T47D (cell line): ENCODE results near the gene SERHL2.
"Not testable (repeated sequence)": the region's sequence is repeated elsewhere in the genome, so short reads cannot be mapped to it uniquely, and the experiment has no call there.

Experiments used
- DNase-seq, 2 experiments: peaks; one replicate each; pipeline versions ENCODE4 v3.0.0 to v3.0.0-alpha.2; 2011 to 2012; ENCODE audit warnings: low read depth in 1 of 2, low spot score in 1 of 2
- JUND ChIP-seq: IDR thresholded peaks from 2 replicates; pipeline ENCODE4 v1.6.1; 2012; ENCODE audit warnings: low read depth
- in situ Hi-C: cut with HindIII; loops from 2 replicates; pipeline ENCODE4 v1.10.0; 2016; ENCODE audit warnings: low sequenced_read_pairs, low pct_unique_long_range_greater_than_20kb

Gene SERHL2, protein sequence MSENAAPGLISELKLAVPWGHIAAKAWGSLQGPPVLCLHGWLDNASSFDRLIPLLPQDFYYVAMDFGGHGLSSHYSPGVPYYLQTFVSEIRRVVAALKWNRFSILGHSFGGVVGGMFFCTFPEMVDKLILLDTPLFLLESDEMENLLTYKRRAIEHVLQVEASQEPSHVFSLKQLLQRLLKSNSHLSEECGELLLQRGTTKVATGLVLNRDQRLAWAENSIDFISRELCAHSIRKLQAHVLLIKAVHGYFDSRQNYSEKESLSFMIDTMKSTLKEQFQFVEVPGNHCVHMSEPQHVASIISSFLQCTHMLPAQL

DNA sequence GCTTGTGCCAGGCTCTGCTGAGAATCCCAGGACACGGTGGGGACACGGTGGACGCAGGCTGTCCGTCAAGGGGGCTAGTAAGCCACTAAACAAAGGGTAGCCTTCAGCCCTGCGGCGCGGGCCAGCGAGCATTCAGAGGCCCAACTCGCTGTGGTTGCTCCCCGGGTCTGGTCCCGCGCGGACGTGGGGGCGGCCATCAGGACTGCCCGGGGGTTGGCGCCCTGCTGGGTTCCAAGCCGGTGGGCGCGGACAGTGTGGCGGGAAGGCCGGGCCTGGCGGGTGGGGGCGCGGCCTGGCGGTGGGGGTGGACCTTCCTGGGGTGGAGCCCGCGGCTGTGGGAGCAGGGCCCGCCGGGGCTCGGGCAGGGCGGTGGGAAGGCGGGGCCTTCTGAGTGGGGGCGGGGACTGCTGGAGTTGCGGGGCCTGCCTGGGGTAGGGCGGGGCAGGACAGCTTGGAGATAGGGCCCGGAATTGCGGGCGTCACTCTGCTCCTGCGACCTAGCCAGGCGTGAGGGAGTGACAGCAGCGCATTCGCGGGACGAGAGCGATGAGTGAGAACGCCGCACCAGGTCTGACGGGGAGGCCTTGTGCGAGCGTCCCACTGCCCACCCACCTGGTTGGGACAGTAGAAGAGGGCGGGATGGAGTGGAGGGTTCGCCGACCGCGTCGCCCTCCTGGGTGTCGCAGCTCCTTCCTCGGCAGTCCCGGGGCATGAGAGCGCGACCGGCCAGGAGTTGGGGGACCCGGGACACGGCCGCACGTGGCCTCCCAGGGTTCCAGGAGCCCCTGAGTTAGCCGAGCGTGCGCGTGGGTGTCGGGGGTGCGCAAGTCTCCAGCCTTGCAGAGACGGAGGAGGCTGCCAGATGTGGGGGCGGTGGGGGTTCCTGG is at the start of gene SERHL2:
Gene SERHL2 (plus strand): TSS at position 482 of the 887 bp plus-strand sequence. CDS start 65 bp downstream, at position 547.
- DNase-seq: peak; percentile 59 to 71
- in situ Hi-C loops: no loop called here
- no peak for TF ChIP-seq JUND

DNA sequence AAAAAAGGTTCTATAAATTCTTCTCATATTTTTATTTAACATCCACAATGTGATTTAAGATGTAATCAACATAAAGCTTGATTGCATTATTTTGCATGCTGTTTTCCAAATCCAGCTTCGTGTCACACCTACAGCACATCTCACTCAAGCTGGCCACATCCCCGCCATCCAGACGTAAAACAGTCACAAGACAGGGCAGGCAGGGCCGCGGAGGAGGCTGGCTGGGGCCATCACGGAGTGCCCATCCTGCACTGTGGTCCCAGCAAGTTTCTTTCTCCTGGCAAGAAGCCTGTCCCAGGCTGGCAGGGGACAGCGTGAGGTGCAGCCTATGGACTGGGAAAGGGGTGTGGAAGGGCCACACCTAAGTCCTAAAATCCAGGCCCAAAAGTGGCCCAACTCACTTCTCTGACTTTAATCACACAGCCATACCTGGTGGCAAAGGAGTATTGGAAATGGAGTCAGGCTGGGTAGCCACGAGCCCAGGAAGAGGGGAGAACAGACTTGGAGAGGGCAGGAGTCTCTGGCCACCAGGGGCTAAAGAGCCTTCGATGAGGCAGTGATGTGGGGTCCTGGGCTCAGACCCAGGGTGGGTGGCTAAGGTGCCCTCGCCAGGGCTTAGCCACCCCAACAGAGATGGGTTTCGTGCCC is 45.3 kb upstream of the SERHL2 start:
- DNase-seq, in situ Hi-C loops: not testable (repeated sequence)

DNA sequence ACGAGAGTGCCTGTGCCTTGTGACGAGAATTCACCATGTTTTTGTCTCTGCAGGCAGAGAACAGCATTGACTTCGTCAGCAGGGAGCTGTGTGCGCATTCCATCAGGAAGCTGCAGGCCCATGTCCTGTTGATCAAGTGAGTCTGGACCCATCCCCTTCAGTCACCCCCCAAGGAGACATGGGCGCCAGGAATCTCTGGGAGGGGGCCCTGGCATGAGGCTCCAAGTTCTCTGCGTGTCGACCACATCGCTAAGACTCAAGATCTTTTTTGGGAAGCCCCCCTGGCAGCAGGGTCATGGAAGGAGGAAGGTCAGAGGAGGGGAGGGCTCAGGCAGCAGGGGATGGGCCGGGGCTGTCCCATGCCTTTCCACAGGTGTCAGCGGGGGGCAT is 44.8 kb upstream of the SERHL2 start:
- DNase-seq, in situ Hi-C loops: not testable (repeated sequence)

DNA sequence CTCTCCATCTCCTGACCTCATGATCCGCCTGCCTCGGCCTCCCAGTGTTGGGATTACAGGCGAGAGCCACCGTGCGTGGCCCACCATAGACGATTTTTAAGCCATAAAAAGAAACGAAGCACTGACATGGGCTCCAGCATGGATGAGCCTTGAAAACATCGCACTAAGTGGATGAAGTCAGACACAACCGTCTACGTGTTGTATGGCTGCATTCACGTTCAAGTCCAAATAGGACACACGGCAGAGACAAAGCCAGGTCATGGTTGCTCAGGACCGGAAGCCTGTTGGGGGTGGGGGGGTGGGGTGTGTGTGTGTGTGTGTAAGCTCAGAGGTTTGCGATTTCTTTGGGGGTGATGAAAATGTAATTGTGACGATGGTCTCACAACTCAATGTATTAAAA is 44.2 kb upstream of the SERHL2 start:
- DNase-seq: no peak
- no peak for TF ChIP-seq JUND
- in situ Hi-C loops: no loop called here

DNA sequence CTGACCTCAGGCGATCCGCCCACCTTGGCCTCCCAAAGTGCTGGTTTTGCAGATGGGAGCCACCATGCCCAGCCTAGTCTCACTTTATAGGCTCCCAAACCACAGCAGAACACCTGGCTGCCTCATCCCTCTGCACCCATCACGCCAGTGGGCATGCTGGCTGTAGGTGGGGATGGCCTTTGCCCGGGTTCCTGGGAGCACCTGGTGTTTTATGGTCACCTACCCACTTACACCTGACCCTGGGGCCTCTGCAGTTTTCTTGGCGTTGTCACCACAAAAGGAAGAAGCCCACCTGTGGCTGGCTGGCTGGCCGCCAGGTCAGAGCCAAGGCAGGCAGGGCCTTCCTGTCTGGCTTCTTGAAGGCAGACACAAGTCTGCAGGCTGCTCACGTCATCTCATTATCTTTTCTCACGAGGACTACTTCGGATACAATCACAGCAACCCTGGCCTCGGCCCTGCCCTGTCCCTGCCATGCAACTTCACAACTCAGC is 42.3 kb upstream of the SERHL2 start:
- TF ChIP-seq JUND: no peak
- no peak for DNase-seq
- in situ Hi-C loops: no loop called here

DNA sequence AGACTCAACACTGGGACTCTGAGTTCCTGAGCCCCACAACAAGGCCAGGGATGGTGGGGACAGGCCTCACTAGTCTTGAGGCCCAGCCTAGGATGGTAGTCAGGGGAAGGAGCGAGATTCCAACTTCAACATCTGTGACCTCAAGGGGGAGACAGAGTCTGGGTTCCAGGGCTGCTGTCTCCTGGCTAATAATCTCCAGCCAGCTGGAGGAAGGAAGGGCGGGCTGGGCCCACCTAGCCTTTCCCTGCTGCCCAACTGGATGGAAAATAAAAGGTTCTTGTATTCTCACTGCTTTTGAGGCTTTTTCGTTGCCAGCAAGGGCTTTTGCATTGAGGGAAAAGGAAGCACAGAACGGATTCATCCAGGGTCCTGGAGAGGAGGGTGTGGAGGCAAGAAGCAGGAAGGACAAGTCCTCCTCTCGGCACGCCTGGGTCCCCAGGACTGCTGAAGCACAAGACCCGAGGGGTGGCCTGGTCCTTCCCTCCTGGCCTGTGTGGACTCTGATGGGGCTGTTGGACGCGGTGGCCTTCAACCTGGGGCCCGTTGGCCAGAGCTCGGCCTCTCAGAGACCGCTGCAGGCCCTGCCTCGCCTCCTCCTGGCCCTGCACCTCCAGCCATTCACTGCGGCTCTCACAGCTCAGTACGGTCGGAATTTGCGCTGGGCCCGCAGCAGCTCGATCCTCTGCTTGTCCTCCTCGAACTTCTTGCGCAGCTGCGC is 41.3 kb upstream of the SERHL2 start:
- in situ Hi-C loops, DNase-seq: not testable (repeated sequence)

DNA sequence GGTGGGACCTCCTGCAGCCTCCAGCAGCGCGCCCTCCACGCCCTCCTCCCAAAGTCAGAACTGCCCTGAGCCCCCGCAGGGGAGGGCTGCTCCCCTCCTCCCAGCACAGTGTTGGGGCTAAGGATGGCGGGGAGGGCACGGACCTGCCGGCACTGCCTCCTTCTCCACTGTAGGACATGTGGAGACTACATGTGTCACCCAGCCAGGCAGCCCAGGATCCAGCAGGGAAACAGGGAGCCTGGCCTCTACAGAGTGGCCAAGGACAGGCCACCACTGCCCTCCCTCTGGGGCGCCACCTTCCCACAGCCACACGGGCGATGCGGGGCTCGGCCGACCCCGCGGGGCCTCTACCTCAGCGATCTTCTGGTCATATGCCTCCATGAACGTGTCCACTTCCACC is 39.4 kb upstream of the SERHL2 start:
- in situ Hi-C loops, DNase-seq: not testable (repeated sequence)

DNA sequence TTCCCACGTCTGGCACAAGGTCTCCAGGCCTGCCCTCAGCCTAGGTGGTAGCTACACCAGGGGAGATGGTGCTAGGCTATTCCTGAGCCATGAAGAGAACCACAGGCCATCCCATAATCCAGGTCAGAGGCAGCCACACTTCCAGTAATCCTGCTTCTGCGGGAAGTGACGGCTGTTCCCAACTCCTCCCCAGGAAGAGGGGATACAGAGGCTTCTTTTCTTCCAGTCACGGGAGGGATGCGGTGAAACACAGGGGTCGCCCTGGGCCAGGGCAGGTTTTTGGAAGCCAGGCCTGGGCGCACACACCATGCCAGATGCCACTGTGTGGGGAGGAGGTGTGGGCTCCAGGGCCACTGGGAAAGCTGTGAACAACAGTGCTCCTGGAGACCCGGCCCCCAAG is 38.5 kb upstream of the SERHL2 start:
- in situ Hi-C loops, DNase-seq: not testable (repeated sequence)

DNA sequence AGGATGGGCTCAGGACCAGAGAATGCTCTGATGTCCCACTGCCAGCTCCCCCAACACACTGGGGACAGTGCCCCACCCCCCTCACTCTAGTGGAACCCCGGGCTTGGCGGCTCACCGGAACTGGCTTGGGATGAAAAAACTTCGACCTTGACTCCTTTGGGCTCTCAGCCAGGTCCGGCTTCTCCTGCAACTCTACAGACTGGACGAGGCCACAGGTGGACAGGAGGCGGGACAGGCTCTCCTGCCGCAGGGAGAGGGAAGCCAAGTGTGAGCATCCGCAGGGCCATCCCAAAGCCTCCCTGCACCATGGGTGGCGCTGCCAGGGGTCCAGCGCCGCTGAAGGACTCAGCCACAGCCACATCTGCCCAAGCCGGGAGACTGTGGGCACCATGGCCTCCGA is 37.9 kb upstream of the SERHL2 start:
- DNase-seq: no peak
- in situ Hi-C loops: no loop called here

DNA sequence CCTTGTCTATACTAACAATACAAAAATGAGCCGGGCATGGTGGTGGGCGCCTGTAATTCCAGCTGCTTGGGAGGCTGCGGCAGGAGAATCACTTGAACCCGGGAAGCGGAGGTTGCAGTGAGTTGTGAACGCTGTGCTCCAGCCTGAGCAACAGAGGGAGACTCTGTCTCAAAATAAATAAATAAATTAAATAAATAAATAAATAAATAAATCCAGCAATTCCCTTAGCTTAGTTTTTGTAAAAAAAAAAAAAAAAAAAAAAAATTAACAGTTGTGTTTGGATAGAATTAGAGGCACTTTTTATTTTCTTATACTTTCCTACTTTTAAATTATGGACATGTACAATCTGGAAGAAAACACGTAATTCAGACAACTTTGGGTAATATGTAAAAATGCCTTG is 36.7 kb upstream of the SERHL2 start:
- DNase-seq: not testable (repeated sequence)

More for the DNA sequence above, 37.9 kb upstream of the SERHL2 start:
- TF ChIP-seq JUND: no peak

DNA sequence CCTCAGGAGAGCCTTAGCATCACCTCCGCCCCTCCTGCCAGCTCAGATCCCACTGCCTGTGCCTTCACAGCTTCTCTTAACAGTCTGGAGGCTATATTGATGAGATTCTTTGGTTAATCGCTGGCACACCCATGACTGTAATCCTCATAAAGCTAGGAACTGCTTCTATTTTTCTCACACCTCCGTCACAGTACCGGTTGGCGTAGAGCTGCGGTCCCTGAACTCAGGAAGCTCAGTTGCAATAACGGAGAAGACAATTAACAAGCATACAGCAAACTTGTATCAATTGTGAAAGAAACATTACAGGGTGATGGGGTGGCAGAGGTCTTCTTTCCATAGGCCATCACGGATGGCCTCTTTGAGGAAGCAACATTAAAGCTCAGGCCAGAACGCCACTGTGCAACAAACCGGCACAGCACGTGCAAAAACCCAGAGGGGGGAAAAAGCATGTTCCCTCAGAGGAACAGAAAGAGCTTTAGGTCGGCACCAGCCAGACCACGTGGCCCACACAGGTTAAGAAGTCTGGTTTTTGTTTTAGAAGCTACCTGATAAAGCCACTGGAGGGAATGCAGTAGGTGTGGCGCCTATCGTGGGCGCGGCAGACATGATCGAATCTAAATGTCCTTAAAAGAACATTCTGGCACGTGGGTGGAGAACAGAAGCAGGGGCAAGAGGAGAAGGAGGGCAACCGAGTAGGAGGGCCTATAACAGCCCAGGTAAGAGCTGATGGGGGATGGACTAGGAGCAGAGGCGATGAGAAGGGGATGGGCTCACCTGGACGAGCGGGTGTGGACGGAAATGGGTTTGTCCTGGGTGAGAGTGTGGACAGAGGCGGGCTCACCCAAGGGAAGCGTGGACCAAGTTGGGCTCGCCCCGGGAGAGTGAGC is 34.9 kb upstream of the SERHL2 start:
- in situ Hi-C loops, DNase-seq: not testable (repeated sequence)

More for the DNA sequence above, 36.7 kb upstream of the SERHL2 start:
- in situ Hi-C loops: not testable (repeated sequence)
